Globus pallidus (tissue), 1 donor: Measurements from ENCODE around the gene HS2ST1.
"Not testable (repeated sequence)": the region's sequence is repeated elsewhere in the genome, so short reads cannot be mapped to it uniquely, and the experiment has no call there.

Experiments used
- DNase-seq: peaks from one replicate; pipeline ENCODE4 v3.0.0-alpha.2; 2015; ENCODE audit warnings: low spot score

HS2ST1 gene

GRCh38 chr1:86914601-86914997 lies at the start of gene HS2ST1:
Gene HS2ST1 (plus strand): TSS chr1:86914635.
- DNase-seq: no peak

GRCh38 chr1:86865973-86866637 lies 48.3 kb upstream of the HS2ST1 start:
- no peak for DNase-seq

GRCh38 chr1:86866665-86867064 lies 47.8 kb upstream of the HS2ST1 start:
- DNase-seq: no peak

GRCh38 chr1:86867278-86867677 lies 47.2 kb upstream of the HS2ST1 start:
- DNase-seq: not testable (repeated sequence)

- no peak for DNase-seq
Observed at GRCh38 chr1:86868477-86868876, 46.0 kb upstream of the HS2ST1 start.

- DNase-seq: no peak
Observed at GRCh38 chr1:86871001-86871400, 43.4 kb upstream of the HS2ST1 start.

- DNase-seq: no peak
Observed at GRCh38 chr1:86872086-86872485, 42.3 kb upstream of the HS2ST1 start.

GRCh38 chr1:86875722-86876121 lies 38.7 kb upstream of the HS2ST1 start:
- no peak for DNase-seq

- DNase-seq: no peak
Observed at GRCh38 chr1:86887479-86888162, 26.8 kb upstream of the HS2ST1 start.

- DNase-seq: no peak
Observed at GRCh38 chr1:86888327-86888726, 26.1 kb upstream of the HS2ST1 start.

- DNase-seq: not testable (repeated sequence)
Observed at GRCh38 chr1:86899401-86899800, 15.0 kb upstream of the HS2ST1 start.

GRCh38 chr1:86905875-86906274 lies 8.6 kb upstream of the HS2ST1 start:
- DNase-seq: no peak

GRCh38 chr1:86906419-86906818 lies 8.0 kb upstream of the HS2ST1 start:
- no peak for DNase-seq

- DNase-seq: no peak
Observed at GRCh38 chr1:86912281-86912900, 2.0 kb upstream of the HS2ST1 start.

- DNase-seq: no peak
Observed at GRCh38 chr1:86913399-86913895, 988 bp upstream of the HS2ST1 start.

GRCh38 chr1:86913896-86914600 lies 387 bp upstream of the HS2ST1 start, which contains the start of gene SELENOF:
Gene SELENOF (minus strand): TSS chr1:86914126. CDS start chr1:86914111, 15 bp downstream.
- DNase-seq: peak; percentile 100

- DNase-seq: peak; percentile 71
Observed at GRCh38 chr1:86914998-86915736, 732 bp downstream of the HS2ST1 start.

GRCh38 chr1:86915737-86916235 lies 1.4 kb downstream of the HS2ST1 start:
- no peak for DNase-seq

- no peak for DNase-seq
Observed at GRCh38 chr1:86916752-86917151, 2.3 kb downstream of the HS2ST1 start.

- DNase-seq: no peak
Observed at GRCh38 chr1:86922445-86922844, 8.0 kb downstream of the HS2ST1 start.

- DNase-seq: no peak
Observed at GRCh38 chr1:86924324-86924960, 10.0 kb downstream of the HS2ST1 start.
